NCI-H146 treated with DMSO at 0.1 percent for 48 hours (cell line): Measurements from ENCODE around the gene AP1S3.

Experiments used
- DNase-seq: peaks from one replicate; lab custom pipeline; 2025; ENCODE audit not compliant: unreplicated experiment; lab: John Stamatoyannopoulos, UW

AP1S3 gene

GRCh38 chr2:223725986-223726970 is 111.1 kb downstream of the AP1S3 start:
- no peak for DNase-seq

- peak; percentile 56 for DNase-seq
Observed at GRCh38 chr2:223725494-223725893, 111.9 kb downstream of the AP1S3 start.

- no peak for DNase-seq
Observed at GRCh38 chr2:223724861-223725260, 112.5 kb downstream of the AP1S3 start.

GRCh38 chr2:223723954-223724411 is 113.4 kb downstream of the AP1S3 start:
- no peak for DNase-seq

GRCh38 chr2:223722226-223722625 is 115.2 kb downstream of the AP1S3 start:
- DNase-seq, result no peak

- no peak for DNase-seq
Observed at GRCh38 chr2:223721746-223722145, 115.6 kb downstream of the AP1S3 start.

- DNase-seq, result no peak
Observed at GRCh38 chr2:223720367-223720766, 117.0 kb downstream of the AP1S3 start.

- no peak for DNase-seq
Observed at GRCh38 chr2:223712642-223713041, 124.7 kb downstream of the AP1S3 start.

GRCh38 chr2:223711596-223712326 is 125.6 kb downstream of the AP1S3 start:
- DNase-seq, result no peak
